ENCODE results near the gene SPSB2.
"Not testable (repeated sequence)": the region's sequence is repeated elsewhere in the genome, so short reads cannot be mapped to it uniquely, and the experiment has no call there.

Gene SPSB2

GRCh38 chr12:6899837-6900519 lies 26.9 kb upstream of the SPSB2 start:
- Histone ChIP-seq H3K4me3 (ENCODE audit: low read depth in 1 of 2, low read length in 2 of 2) (no peak overlapping the region), H3K4me1 (ENCODE audit: control insufficient read depth in 1 of 2, insufficient read depth in 2 of 2, low read length in 2 of 2) (peaks cover 17 to 34% of the 10 kb centered on the region in 2 donors), H3K27me3 (ENCODE audit: control insufficient read depth in 1 of 2, insufficient read depth in 2 of 2, low read length in 2 of 2) (no peaks in the 10 kb centered on the region), H3K9ac (ENCODE audit: low read depth in 1 of 2, low read length in 2 of 2) (no peak overlapping the region), H3K27ac (ENCODE audit: low read depth, low read length) (peak overlapping the region; percentile 13), H3K9me3 (ENCODE audit: control insufficient read depth in 1 of 2, low read length in 2 of 2) (no peaks in the 10 kb centered on the region), H3K36me3 (ENCODE audit: control insufficient read depth in 1 of 2, insufficient read depth in 2 of 2, low read length in 2 of 2) (no peaks in the 10 kb centered on the region)

GRCh38 chr12:6899427-6899826 lies 26.3 kb upstream of the SPSB2 start:
- no peak overlapping the region for H3K27ac ChIP-seq (ENCODE audit: low read depth, low read length)
- no peak overlapping the region for H3K4me3 ChIP-seq (ENCODE audit: low read depth in 1 of 2, low read length in 2 of 2)
- no peaks in the 10 kb centered on the region for H3K27me3 ChIP-seq (ENCODE audit: control insufficient read depth in 1 of 2, insufficient read depth in 2 of 2, low read length in 2 of 2)
- H3K9ac ChIP-seq (ENCODE audit: low read depth in 1 of 2, low read length in 2 of 2): no peak overlapping the region
- H3K4me1 ChIP-seq (ENCODE audit: control insufficient read depth in 1 of 2, insufficient read depth in 2 of 2, low read length in 2 of 2): peaks cover 14 to 31% of the 10 kb centered on the region in 2 donors
- no peaks in the 10 kb centered on the region for H3K36me3 ChIP-seq (ENCODE audit: control insufficient read depth in 1 of 2, insufficient read depth in 2 of 2, low read length in 2 of 2)
- no peaks in the 10 kb centered on the region for H3K9me3 ChIP-seq (ENCODE audit: control insufficient read depth in 1 of 2, low read length in 2 of 2)

DNA sequence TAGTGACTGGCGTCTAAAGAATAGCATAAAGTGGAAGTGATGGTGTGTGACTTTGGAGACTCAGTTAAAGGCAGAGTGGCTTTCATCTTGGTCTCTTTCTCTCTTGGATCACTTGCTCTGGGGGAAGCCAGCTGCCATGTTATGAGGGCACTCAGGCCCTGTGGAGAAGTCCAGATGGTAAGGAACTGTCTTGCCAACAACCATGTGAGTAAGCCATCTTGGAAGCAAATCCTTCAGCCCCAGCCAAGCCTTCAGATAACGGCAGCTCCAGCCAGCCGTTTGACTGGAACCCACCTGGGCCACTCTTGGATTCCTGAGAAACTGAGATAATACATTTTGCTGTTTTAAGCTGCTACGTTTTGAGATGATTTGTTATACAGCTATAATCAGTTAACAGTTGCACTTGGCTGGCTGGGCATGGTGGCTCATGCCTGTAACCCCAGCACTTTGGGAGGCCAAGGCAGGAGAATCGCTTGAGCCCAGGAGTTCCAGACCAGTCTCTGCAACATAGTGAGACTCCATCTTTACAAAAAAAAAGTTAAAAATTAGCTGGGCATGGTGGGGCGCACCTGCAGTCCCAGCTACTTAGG lies 23.8 kb upstream of the SPSB2 start:
- H3K27me3 ChIP-seq (ENCODE audit: control insufficient read depth in 1 of 2, insufficient read depth in 2 of 2, low read length in 2 of 2): no peaks in the 10 kb centered on the region
- no peak overlapping the region for H3K27ac ChIP-seq (ENCODE audit: low read depth, low read length)
- no peak overlapping the region for H3K9ac ChIP-seq (ENCODE audit: low read depth in 1 of 2, low read length in 2 of 2)
- H3K9me3 ChIP-seq (ENCODE audit: control insufficient read depth in 1 of 2, low read length in 2 of 2): no peaks in the 10 kb centered on the region
- H3K4me1 ChIP-seq (ENCODE audit: control insufficient read depth in 1 of 2, insufficient read depth in 2 of 2, low read length in 2 of 2): peaks cover 3 to 12% of the 10 kb centered on the region in 2 donors
- no peaks in the 10 kb centered on the region for H3K36me3 ChIP-seq (ENCODE audit: control insufficient read depth in 1 of 2, insufficient read depth in 2 of 2, low read length in 2 of 2)
- no peak overlapping the region for H3K4me3 ChIP-seq (ENCODE audit: low read depth in 1 of 2, low read length in 2 of 2)

DNA sequence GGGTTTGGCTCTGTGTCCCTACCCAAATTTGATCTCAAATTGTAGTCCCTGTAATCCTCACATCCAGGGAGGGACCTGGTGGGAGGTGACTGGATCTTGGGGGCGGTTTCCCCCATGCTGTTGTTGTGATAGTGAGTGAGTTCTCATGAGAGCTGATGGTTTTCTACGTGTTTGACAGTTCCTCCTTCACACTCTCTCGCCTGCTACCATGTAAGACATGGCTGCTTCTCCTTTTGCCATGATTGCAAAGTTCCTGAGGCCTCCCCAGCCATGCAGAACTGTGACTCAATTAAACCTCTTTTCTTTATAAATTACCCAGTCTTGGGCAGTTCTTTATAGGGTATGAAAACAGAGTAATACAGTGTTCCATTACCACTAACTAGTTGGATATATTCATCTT lies 21.2 kb upstream of the SPSB2 start:
- Histone ChIP-seq H3K27me3 (ENCODE audit: control insufficient read depth in 1 of 2, insufficient read depth in 2 of 2, low read length in 2 of 2) (no peaks in the 10 kb centered on the region), H3K9me3 (ENCODE audit: control insufficient read depth in 1 of 2, low read length in 2 of 2) (no peaks in the 10 kb centered on the region), H3K4me3 (ENCODE audit: low read depth in 1 of 2, low read length in 2 of 2) (no peak overlapping the region), H3K27ac (ENCODE audit: low read depth, low read length) (no peak overlapping the region), H3K9ac (ENCODE audit: low read depth in 1 of 2, low read length in 2 of 2) (no peak overlapping the region), H3K36me3 (ENCODE audit: control insufficient read depth in 1 of 2, insufficient read depth in 2 of 2, low read length in 2 of 2) (no peaks in the 10 kb centered on the region), H3K4me1 (ENCODE audit: control insufficient read depth in 1 of 2, insufficient read depth in 2 of 2, low read length in 2 of 2) (peaks cover 9 to 13% of the 10 kb centered on the region in 2 donors)

GRCh38 chr12:6892683-6893082 lies 19.6 kb upstream of the SPSB2 start:
- H3K27me3 ChIP-seq (ENCODE audit: control insufficient read depth in 1 of 2, insufficient read depth in 2 of 2, low read length in 2 of 2); H3K27ac ChIP-seq (ENCODE audit: low read depth, low read length); H3K9me3 ChIP-seq (ENCODE audit: control insufficient read depth in 1 of 2, low read length in 2 of 2); H3K9ac ChIP-seq (ENCODE audit: low read depth in 1 of 2, low read length in 2 of 2); H3K36me3 ChIP-seq (ENCODE audit: control insufficient read depth in 1 of 2, insufficient read depth in 2 of 2, low read length in 2 of 2); H3K4me3 ChIP-seq (ENCODE audit: low read depth in 1 of 2, low read length in 2 of 2): not testable (repeated sequence)
- H3K4me1 ChIP-seq (ENCODE audit: control insufficient read depth in 1 of 2, insufficient read depth in 2 of 2, low read length in 2 of 2): peaks cover 9 to 11% of the 10 kb centered on the region in 2 donors

GRCh38 chr12:6891646-6892001 lies 18.5 kb upstream of the SPSB2 start:
- H3K36me3 ChIP-seq (ENCODE audit: control insufficient read depth in 1 of 2, insufficient read depth in 2 of 2, low read length in 2 of 2): no peaks in the 10 kb centered on the region
- H3K4me3 ChIP-seq (ENCODE audit: low read depth in 1 of 2, low read length in 2 of 2): peak overlapping the region; percentile 63 to 67
- H3K27ac ChIP-seq (ENCODE audit: low read depth, low read length): peak overlapping the region; percentile 84
- H3K9ac ChIP-seq (ENCODE audit: low read depth in 1 of 2, low read length in 2 of 2): peak overlapping the region; percentile 77 to 82
- H3K9me3 ChIP-seq (ENCODE audit: control insufficient read depth in 1 of 2, low read length in 2 of 2): no peaks in the 10 kb centered on the region
- H3K27me3 ChIP-seq (ENCODE audit: control insufficient read depth in 1 of 2, insufficient read depth in 2 of 2, low read length in 2 of 2): no peaks in the 10 kb centered on the region
- peaks cover 9 to 11% of the 10 kb centered on the region in 2 donors for H3K4me1 ChIP-seq (ENCODE audit: control insufficient read depth in 1 of 2, insufficient read depth in 2 of 2, low read length in 2 of 2)

DNA sequence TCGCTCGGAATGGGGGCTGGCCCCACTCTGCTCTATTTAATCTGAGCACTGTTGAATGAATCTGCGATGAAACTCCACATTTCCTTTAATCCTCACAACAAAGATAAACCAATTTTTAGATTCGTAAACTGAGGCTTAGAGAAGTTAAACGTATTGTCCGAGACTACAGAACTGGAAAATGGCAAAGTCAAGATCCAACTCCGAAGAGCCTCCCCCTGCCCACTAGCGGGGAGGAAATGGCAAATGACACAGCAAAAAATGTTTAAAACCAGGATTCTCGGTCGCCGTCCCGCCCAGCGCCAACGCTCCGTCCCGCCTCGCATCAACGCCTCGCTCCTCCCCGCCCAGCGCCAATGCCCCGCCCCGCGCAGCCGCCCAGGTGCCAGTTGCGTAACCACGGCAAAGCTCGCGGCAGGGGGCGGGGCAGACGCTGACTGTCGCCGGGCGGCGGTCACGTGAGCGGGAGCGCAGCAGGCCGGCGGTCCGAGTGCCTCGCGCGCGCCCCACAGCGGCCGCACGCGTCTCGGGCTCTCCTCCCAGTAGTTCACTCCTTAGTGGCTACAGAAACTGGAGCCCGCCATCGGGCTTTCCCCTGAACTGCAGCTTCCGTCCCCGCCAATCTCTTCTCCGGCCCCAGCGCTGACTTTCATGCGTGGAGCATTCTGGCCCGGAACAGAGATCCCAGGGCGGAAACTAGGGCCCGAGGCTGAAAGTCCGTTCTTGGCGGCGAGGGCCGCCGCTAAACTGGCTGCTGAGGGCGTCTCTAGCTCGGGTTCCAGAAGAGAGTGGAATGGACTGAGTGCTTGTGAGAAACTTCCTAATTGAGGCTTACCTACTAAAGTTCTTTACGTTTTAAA lies 17.9 kb upstream of the SPSB2 start:
- Histone ChIP-seq H3K9ac (ENCODE audit: low read depth in 1 of 2, low read length in 2 of 2) (peak overlapping the region; percentile 77 to 84), H3K27me3 (ENCODE audit: control insufficient read depth in 1 of 2, insufficient read depth in 2 of 2, low read length in 2 of 2) (no peaks in the 10 kb centered on the region), H3K27ac (ENCODE audit: low read depth, low read length) (peak overlapping the region; percentile 84), H3K4me3 (ENCODE audit: low read depth in 1 of 2, low read length in 2 of 2) (peak overlapping the region; percentile 67 to 70), H3K9me3 (ENCODE audit: control insufficient read depth in 1 of 2, low read length in 2 of 2) (no peaks in the 10 kb centered on the region), H3K36me3 (ENCODE audit: control insufficient read depth in 1 of 2, insufficient read depth in 2 of 2, low read length in 2 of 2) (no peaks in the 10 kb centered on the region), H3K4me1 (ENCODE audit: control insufficient read depth in 1 of 2, insufficient read depth in 2 of 2, low read length in 2 of 2) (peaks cover 9 to 11% of the 10 kb centered on the region in 2 donors)

GRCh38 chr12:6889775-6890573 lies 16.9 kb upstream of the SPSB2 start:
- Histone ChIP-seq H3K4me3 (ENCODE audit: low read depth in 1 of 2, low read length in 2 of 2) (peak overlapping the region in 1 of 2 donors; percentile 70), H3K4me1 (ENCODE audit: control insufficient read depth in 1 of 2, insufficient read depth in 2 of 2, low read length in 2 of 2) (peaks cover 9 to 11% of the 10 kb centered on the region in 2 donors), H3K9ac (ENCODE audit: low read depth in 1 of 2, low read length in 2 of 2) (peak overlapping the region; percentile 65 to 84)
- H3K9me3 ChIP-seq (ENCODE audit: control insufficient read depth in 1 of 2, low read length in 2 of 2); H3K27ac ChIP-seq (ENCODE audit: low read depth, low read length); H3K27me3 ChIP-seq (ENCODE audit: control insufficient read depth in 1 of 2, insufficient read depth in 2 of 2, low read length in 2 of 2); H3K36me3 ChIP-seq (ENCODE audit: control insufficient read depth in 1 of 2, insufficient read depth in 2 of 2, low read length in 2 of 2): not testable (repeated sequence)

DNA sequence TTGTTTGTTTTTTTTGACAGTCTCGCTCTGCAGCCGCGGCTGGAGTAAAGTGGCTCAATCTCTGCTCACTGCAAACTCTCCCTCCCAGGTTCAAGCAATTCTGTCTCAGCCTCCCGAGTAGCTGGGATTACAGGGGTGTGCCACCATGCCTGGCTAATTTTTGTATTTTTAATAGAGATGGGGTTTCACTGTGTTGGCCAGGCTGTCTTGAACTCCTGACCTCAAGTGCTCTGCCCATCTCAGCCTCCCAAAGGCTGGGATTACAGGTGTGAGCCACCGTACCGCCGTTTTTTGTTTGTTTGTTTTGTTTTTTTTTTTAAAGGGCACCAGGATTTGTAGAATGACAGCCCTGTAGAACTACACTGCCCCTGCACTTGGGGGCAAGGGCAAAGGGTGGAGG lies 15.7 kb upstream of the SPSB2 start:
- not testable (repeated sequence) for H3K36me3 ChIP-seq (ENCODE audit: control insufficient read depth in 1 of 2, insufficient read depth in 2 of 2, low read length in 2 of 2); H3K9me3 ChIP-seq (ENCODE audit: control insufficient read depth in 1 of 2, low read length in 2 of 2); H3K27ac ChIP-seq (ENCODE audit: low read depth, low read length); H3K9ac ChIP-seq (ENCODE audit: low read depth in 1 of 2, low read length in 2 of 2); H3K4me3 ChIP-seq (ENCODE audit: low read depth in 1 of 2, low read length in 2 of 2); H3K27me3 ChIP-seq (ENCODE audit: control insufficient read depth in 1 of 2, insufficient read depth in 2 of 2, low read length in 2 of 2)
- H3K4me1 ChIP-seq (ENCODE audit: control insufficient read depth in 1 of 2, insufficient read depth in 2 of 2, low read length in 2 of 2): peaks cover 9 to 11% of the 10 kb centered on the region in 2 donors

Measured in duodenal mucosa (tissue), 2 donors.